ENCODE results near the gene TSBP1.

DNA sequence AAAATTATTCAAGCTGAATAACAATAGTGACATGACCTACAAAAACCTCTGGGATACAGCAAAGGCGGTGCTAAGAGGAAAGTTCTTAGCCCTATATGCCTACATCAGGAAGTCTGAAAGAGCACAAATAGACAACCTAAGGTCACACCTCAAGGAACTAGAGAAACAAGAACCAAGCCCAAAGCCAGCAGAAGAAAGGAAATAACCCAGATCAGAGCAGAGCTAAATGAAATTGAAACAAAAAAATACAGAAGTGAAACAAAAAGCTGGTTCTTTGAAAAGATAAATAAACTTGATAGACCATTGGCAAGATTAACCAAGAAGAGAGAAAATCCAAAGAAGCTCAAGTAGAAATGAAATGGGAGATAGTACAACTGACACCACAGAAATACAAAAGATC is 100.3 kb downstream of the TSBP1 start:
- TF ChIP-seq POLR2A (IDR thresholded peaks at IDR 0.05): no peak
- TF ChIP-seq, protein P1, sequence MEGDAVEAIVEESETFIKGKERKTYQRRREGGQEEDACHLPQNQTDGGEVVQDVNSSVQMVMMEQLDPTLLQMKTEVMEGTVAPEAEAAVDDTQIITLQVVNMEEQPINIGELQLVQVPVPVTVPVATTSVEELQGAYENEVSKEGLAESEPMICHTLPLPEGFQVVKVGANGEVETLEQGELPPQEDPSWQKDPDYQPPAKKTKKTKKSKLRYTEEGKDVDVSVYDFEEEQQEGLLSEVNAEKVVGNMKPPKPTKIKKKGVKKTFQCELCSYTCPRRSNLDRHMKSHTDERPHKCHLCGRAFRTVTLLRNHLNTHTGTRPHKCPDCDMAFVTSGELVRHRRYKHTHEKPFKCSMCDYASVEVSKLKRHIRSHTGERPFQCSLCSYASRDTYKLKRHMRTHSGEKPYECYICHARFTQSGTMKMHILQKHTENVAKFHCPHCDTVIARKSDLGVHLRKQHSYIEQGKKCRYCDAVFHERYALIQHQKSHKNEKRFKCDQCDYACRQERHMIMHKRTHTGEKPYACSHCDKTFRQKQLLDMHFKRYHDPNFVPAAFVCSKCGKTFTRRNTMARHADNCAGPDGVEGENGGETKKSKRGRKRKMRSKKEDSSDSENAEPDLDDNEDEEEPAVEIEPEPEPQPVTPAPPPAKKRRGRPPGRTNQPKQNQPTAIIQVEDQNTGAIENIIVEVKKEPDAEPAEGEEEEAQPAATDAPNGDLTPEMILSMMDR (IDR thresholded peaks at IDR 0.05): no peak
